ENCODE data around the gene NUDT1.

The NUDT1 gene

GRCh38 chr7:2195400-2196246 lies 46.4 kb upstream of the NUDT1 start:
- H4K20me1 ChIP-seq (ENCODE audit: low read depth, low read length) = no peaks in the 10 kb centered on the region
- H3K79me2 ChIP-seq (ENCODE audit: insufficient read depth, low read length) = peaks cover 5% of the 10 kb centered on the region; the same call in 1 of the 2 replicates
- peaks cover 17% of the 10 kb centered on the region for H3K36me3 ChIP-seq (ENCODE audit: low read length)
- H3K9ac ChIP-seq (ENCODE audit: low read length) = no peak overlapping the region
- no peak overlapping the region for H2AFZ ChIP-seq (ENCODE audit: low read depth, low read length, severe bottlenecking)
- H3K27me3 ChIP-seq (ENCODE audit: low read length) = no peaks in the 10 kb centered on the region
- TF ChIP-seq EZH2phosphoT487 (conservative IDR thresholded peaks at IDR 0.05; ENCODE audit: low read length) = no peak
- TF ChIP-seq CTCF (IDR thresholded peaks at IDR 0.05; ENCODE audit: insufficient read depth, low read length, poor library complexity, severe bottlenecking) = no peak
- H3K9me2 ChIP-seq (replicated peaks; ENCODE audit: insufficient read depth, low read length) = no peaks in the 10 kb centered on the region
- no peak overlapping the region for H3K27ac ChIP-seq (ENCODE audit: low read depth, low read length)
- no peak overlapping the region for H3K4me2 ChIP-seq (ENCODE audit: low read depth, low read length, poor library complexity, severe bottlenecking)
- no peaks in the 10 kb centered on the region for H3F3A ChIP-seq (ENCODE audit: insufficient read depth)
- no peak overlapping the region for H3K4me3 ChIP-seq (ENCODE audit: insufficient read depth, low read length, poor library complexity, severe bottlenecking)
- peaks cover 6% of the 10 kb centered on the region; the same call in 1 of the 2 replicates for H3K9me3 ChIP-seq (ENCODE audit: insufficient read depth, low read length)

DNA sequence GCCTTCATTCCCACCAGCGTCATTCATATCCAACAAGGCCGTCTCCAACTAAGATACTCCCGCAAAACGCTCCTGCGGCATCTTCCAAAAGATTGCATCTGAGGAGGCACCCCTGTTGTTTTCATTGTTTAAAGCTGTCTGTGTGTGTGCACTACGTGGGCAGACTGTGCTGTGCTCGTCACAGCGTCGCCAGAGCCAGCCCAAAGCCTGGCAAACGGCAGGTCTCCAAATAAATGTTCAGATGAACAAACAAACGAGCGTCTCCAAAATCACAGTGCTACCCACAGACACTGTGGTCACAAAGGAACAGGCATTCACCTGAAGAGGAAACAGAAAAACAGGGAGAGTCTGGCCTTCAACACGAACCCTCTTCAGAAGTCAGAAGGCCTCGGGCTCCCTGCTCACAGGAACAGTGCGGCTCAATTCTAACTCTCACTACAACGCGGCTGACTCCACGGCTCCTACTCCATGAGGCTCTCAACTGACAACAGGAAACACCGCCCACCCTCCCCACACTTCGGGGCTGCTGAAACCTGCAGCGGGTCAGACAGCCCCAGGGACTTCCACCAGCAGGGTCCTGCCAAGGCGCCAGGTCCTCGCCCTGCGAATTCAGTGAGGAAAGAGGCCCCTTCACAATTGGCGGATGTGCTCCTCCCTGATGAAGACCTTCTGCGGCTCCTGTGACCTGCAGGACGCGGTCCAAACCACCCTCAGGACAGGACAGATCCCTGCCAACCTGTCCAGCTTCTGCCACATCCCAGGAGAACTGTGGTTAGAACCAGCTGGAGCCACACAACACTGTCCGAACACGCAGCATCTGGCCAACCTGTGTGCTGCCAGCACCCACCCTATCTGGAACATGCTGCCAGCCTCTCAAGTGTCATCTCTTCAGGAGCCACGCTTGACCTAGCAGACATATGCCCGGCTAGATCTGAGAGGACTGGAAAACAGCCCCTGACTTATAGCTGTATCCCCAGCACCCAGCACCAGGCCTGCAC lies 45.3 kb upstream of the NUDT1 start:
- Histone ChIP-seq H3F3A (ENCODE audit: insufficient read depth) (no peaks in the 10 kb centered on the region), H3K9me2 (replicated peaks; ENCODE audit: insufficient read depth, low read length) (no peaks in the 10 kb centered on the region), H3K36me3 (ENCODE audit: low read length) (peaks cover 17% of the 10 kb centered on the region), H2AFZ (ENCODE audit: low read depth, low read length, severe bottlenecking) (no peak overlapping the region), H3K9ac (ENCODE audit: low read length) (no peak overlapping the region), H3K79me2 (ENCODE audit: insufficient read depth, low read length) (peaks cover 5% of the 10 kb centered on the region; the same call in 1 of the 2 replicates), H3K9me3 (ENCODE audit: insufficient read depth, low read length) (peaks cover 6% of the 10 kb centered on the region; the same call in 1 of the 2 replicates), H3K4me3 (ENCODE audit: insufficient read depth, low read length, poor library complexity, severe bottlenecking) (no peak overlapping the region), H3K27ac (ENCODE audit: low read depth, low read length) (no peak overlapping the region), H4K20me1 (ENCODE audit: low read depth, low read length) (no peaks in the 10 kb centered on the region), H3K4me2 (ENCODE audit: low read depth, low read length, poor library complexity, severe bottlenecking) (no peak overlapping the region), H3K27me3 (ENCODE audit: low read length) (no peaks in the 10 kb centered on the region)
- no peak for TF ChIP-seq EZH2phosphoT487 (conservative IDR thresholded peaks at IDR 0.05; ENCODE audit: low read length)
- no peak for TF ChIP-seq CTCF (IDR thresholded peaks at IDR 0.05; ENCODE audit: insufficient read depth, low read length, poor library complexity, severe bottlenecking)

- Histone ChIP-seq H3K27ac (ENCODE audit: low read depth, low read length) (no peak overlapping the region), H3F3A (ENCODE audit: insufficient read depth) (no peaks in the 10 kb centered on the region), H3K79me2 (ENCODE audit: insufficient read depth, low read length) (peaks cover 5% of the 10 kb centered on the region; the same call in 1 of the 2 replicates), H2AFZ (ENCODE audit: low read depth, low read length, severe bottlenecking) (no peak overlapping the region), H3K36me3 (ENCODE audit: low read length) (peaks cover 17% of the 10 kb centered on the region), H3K9ac (ENCODE audit: low read length) (no peak overlapping the region), H3K4me2 (ENCODE audit: low read depth, low read length, poor library complexity, severe bottlenecking) (no peak overlapping the region), H3K4me3 (ENCODE audit: insufficient read depth, low read length, poor library complexity, severe bottlenecking) (no peak overlapping the region), H3K9me2 (replicated peaks; ENCODE audit: insufficient read depth, low read length) (no peaks in the 10 kb centered on the region), H3K9me3 (ENCODE audit: insufficient read depth, low read length) (peaks cover 6% of the 10 kb centered on the region; the same call in 1 of the 2 replicates), H3K27me3 (ENCODE audit: low read length) (no peaks in the 10 kb centered on the region), H4K20me1 (ENCODE audit: low read depth, low read length) (no peaks in the 10 kb centered on the region)
- TF ChIP-seq EZH2phosphoT487 (conservative IDR thresholded peaks at IDR 0.05; ENCODE audit: low read length) (no peak), CTCF (IDR thresholded peaks at IDR 0.05; ENCODE audit: insufficient read depth, low read length, poor library complexity, severe bottlenecking) (no peak)
Observed at GRCh38 chr7:2197436-2198155, 44.4 kb upstream of the NUDT1 start.

Measured in SU-DHL-6 (cell line).